Tibial nerve (tissue), 4 donors: ENCODE results near the gene POGK. TPM values are rescaled to one million over a fixed set of nuclear protein-coding genes. Genes with fewer than 3 reads are reported as not detected.

Experiments
- DNase-seq, 2 donors: peaks; one replicate each; pipeline ENCODE4 v3.0.0-alpha.2; 2019; ENCODE audit warnings: low spot score in 2 of 2
- H3K27ac ChIP-seq, 4 donors: fragments of 200-600 bp; sonication (generic) in 3 of 4; one replicate each; pipeline ENCODE4 v1.5.1; 2017 to 2019; ENCODE audit warnings: mild to moderate bottlenecking in 1 of 4
- H3K27me3 ChIP-seq, 2 donors: fragments of 200-600 bp; sonication (generic) in 1 of 2; one replicate each; pipeline versions ENCODE4 v1.5.1 to v1.6.0; 2017 to 2019
- H3K36me3 ChIP-seq, 3 donors: fragments of 200-600 bp; sonication (generic); one replicate each; pipeline ENCODE4 v1.5.1; 2018 to 2019
- H3K4me1 ChIP-seq, 4 donors: fragments of 200-600 bp; sonication (generic) in 3 of 4; one replicate each; pipeline ENCODE4 v1.5.1; 2017 to 2019
- H3K4me3 ChIP-seq, 4 donors: fragments of 200-600 bp; sonication (generic) in 3 of 4; one replicate each; pipeline ENCODE4 v1.5.1; 2017 to 2019; ENCODE audit warnings: mild to moderate bottlenecking in 1 of 4, moderate library complexity in 1 of 4
- H3K9me3 ChIP-seq, 4 donors: fragments of 200-600 bp; sonication (generic) in 3 of 4; one replicate each; pipeline ENCODE4 v1.5.1; 2017 to 2019
- CTCF ChIP-seq, 5 experiments: fragments of 200-600 bp in 3 of 5; fragments of 450-650 bp in 2 of 5; sonication (generic) in 3 of 5; IDR thresholded peaks; one replicate each; pipeline ENCODE4 v1.5.1; 2016 to 2019; ENCODE audit warnings: antibody characterized with exemption in 5 of 5, mild to moderate bottlenecking in 3 of 5, moderate library complexity in 2 of 5
- EP300 ChIP-seq, 2 donors: sonication (generic); formaldehyde crosslinking; IDR thresholded peaks; one replicate each; pipeline ENCODE4 v1.6.1; 2017; ENCODE audit warnings: antibody characterized with exemption in 2 of 2, mild to moderate bottlenecking in 1 of 2
- POLR2A ChIP-seq, 2 donors: fragments of 450-650 bp; IDR thresholded peaks; one replicate each; pipeline ENCODE4 v1.6.1; 2017; ENCODE audit warnings: antibody characterized with exemption in 2 of 2, mild to moderate bottlenecking in 2 of 2, moderate library complexity in 2 of 2
- WGBS, 2 donors: methylation state at CpG; one replicate each; pipeline ENCODE4 v1.1.5; 2018; 5-methylcytosine and 5-hydroxymethylcytosine counted together
- total RNA-seq, 4 donors: library from RNA; depleted of rRNA; stranded (reverse); fragments of >200 nt; gene quantifications; one replicate each; pipeline ENCODE4 v1.1.0, GENCODE V29; 2016

POGK gene
- total RNA-seq, 4 donors from 2014 or later: 27.8 to 37.7 (median 32.8) TPM

- Histone ChIP-seq H3K36me3 (peaks cover 0 to 10% (median 0%) of the 10 kb centered on the region in 3 donors), H3K4me1 (peaks cover 0 to 28% (median 22%) of the 10 kb centered on the region in 4 donors), H3K4me3 (no peak overlapping the region), H3K27me3 (no peaks in the 10 kb centered on the region), H3K27ac (no peak overlapping the region), H3K9me3 (no peaks in the 10 kb centered on the region)
- DNase-seq: no peak
- WGBS, 2 donors: 95 to 96% methylated on average over 4 of the region's 4 CpGs
- TF ChIP-seq CTCF (IDR thresholded peaks at IDR 0.05): no peak
- no peak for TF ChIP-seq POLR2A (IDR thresholded peaks at IDR 0.05)
Observed at GRCh38 chr1:166836733-166837132, 2.5 kb upstream of the POGK start.

GRCh38 chr1:166839600-166840308 is 479 bp downstream of the POGK start:
- DNase-seq: no peak

GRCh38 chr1:166840309-166841274 is 1.3 kb downstream of the POGK start:
- 40 to 42% methylated on average over 16 of the region's 16 CpGs for WGBS, 2 donors
- Histone ChIP-seq H3K4me1 (peaks cover 0 to 64% (median 43%) of the 10 kb centered on the region in 4 donors), H3K27ac (peak overlapping the region; percentile 78 to 97 (median 86)), H3K4me3 (peak overlapping the region; percentile 45 to 91 (median 67)), H3K27me3 (no peaks in the 10 kb centered on the region), H3K9me3 (no peaks in the 10 kb centered on the region), H3K36me3 (peaks cover 0 to 47% (median 0%) of the 10 kb centered on the region in 3 donors)
- no peak for DNase-seq
- no peak for TF ChIP-seq POLR2A (IDR thresholded peaks at IDR 0.05)
- TF ChIP-seq CTCF (IDR thresholded peaks at IDR 0.05): no peak
- TF ChIP-seq EP300 (IDR thresholded peaks at IDR 0.05): no peak

More at GRCh38 chr1:166839600-166840308, 479 bp downstream of the POGK start:
- Histone ChIP-seq H3K27me3 (no peaks in the 10 kb centered on the region), H3K27ac (peak overlapping the region; percentile 81 to 97 (median 91)), H3K9me3 (no peaks in the 10 kb centered on the region), H3K4me3 (peak overlapping the region; percentile 45 to 91 (median 78)), H3K4me1 (peaks cover 0 to 59% (median 39%) of the 10 kb centered on the region in 4 donors), H3K36me3 (peaks cover 0 to 38% (median 0%) of the 10 kb centered on the region in 3 donors)
- TF ChIP-seq CTCF (IDR thresholded peaks at IDR 0.05): peak in 2 of 5 experiments; percentile 7 to 17
- TF ChIP-seq EP300 (IDR thresholded peaks at IDR 0.05): no peak
- WGBS, 2 donors: 1 to 2% methylated on average over 49 to 64 of the region's 82 CpGs

- 87 to 100% methylated on average over 6 of the region's 6 CpGs for WGBS, 2 donors
- H3K36me3 ChIP-seq: peaks cover 0 to 74% (median 5%) of the 10 kb centered on the region in 3 donors
- H3K9me3 ChIP-seq: no peaks in the 10 kb centered on the region
Observed at GRCh38 chr1:166843322-166843721, 4.0 kb downstream of the POGK start.

More at GRCh38 chr1:166843322-166843721, 4.0 kb downstream of the POGK start:
- TF ChIP-seq EP300 (IDR thresholded peaks at IDR 0.05) (no peak), CTCF (IDR thresholded peaks at IDR 0.05) (no peak), POLR2A (IDR thresholded peaks at IDR 0.05) (no peak)
- no peak overlapping the region for H3K4me3 ChIP-seq
- H3K27ac ChIP-seq: peak overlapping the region in 3 of 4 donors; percentile 57 to 71 (median 62)
- no peak for DNase-seq
- H3K4me1 ChIP-seq: peaks cover 0 to 66% (median 43%) of the 10 kb centered on the region in 4 donors
- H3K27me3 ChIP-seq: no peaks in the 10 kb centered on the region
